ENCODE measurements around the gene ACSS1. TPM values are rescaled to one million over a fixed set of nuclear protein-coding genes. Genes with fewer than 3 reads are reported as not detected.

The ACSS1 gene
- 10 to 100 TPM; 38.3 to 40.3 TPM for total RNA-seq

DNA sequence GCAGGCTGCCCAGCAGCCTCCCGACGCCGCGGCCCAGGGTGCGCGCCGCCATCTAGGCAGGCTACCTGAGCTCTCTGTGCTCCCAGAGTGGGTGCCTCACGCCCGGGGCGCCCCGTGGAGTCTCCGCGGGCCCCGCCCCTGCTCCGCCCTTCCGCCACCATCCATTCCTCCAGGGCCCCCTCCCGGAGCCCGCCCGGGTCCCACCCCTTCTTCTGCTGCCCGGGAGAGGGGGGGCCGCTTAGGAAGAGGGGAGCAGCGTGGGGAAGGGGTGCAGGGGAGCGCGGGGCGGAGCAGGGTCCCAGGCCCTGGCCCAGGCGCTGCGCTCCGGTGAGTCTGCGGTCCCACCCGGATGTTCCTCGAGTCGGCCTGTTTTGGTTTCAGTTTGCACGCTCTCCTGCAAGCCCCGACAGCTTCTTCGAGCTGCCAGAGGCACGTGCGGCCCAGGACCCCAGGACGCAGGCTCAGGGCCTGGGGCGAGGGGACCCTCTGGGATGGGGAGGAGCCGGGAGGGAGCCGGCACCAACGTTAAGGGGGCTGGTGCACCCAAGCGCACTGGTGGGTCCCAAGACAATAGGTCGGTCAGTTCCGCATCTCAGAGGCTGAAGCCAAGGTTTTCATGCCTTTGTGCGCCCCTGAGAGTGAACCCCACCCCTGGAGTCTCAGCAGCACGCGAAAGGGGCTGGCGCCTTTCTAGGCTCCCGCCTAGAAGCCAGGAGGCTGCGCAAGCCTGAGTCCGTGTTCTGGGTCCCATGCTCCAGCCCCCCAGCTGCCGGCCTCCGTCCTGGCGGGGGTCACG, at the start of gene ACSS1:
Gene ACSS1 (minus strand): TSS at position 89 of the 796 bp plus-strand sequence. CDS start 37 bp downstream, at position 52.
- Mint-ChIP-seq H3K4me3 (peak within 1 kb of the TSS; percentile 82), H3K27ac (peak within 1 kb of the TSS; percentile 89), H3K27me3 (peaks cover 27% of the 10 kb centered on the region), H3K36me3 (ENCODE audit: low read depth) (peaks cover 18% of the 10 kb centered on the region), H3K4me1 (peaks cover 44% of the 10 kb centered on the region), H3K9me3 (no peaks in the 10 kb centered on the region)
- ChIA-PET POLR2A (interaction anchor here (0.8 to 3.3 kb wide), 21 partner anchors 14 to 349 kb away, joined by 3 to 19 read pairs (median 8); partner anchors contain the start of genes ABHD12, APMAP, CST7 and ENTPD6), CTCF (interaction anchor here (1.1 to 1.5 kb wide), 4 partner anchors 13 to 64 kb away, joined by 3 to 8 read pairs (median 4); no protein-coding TSS in a partner anchor)
- peak; percentile 82 for DNase-seq

DNA sequence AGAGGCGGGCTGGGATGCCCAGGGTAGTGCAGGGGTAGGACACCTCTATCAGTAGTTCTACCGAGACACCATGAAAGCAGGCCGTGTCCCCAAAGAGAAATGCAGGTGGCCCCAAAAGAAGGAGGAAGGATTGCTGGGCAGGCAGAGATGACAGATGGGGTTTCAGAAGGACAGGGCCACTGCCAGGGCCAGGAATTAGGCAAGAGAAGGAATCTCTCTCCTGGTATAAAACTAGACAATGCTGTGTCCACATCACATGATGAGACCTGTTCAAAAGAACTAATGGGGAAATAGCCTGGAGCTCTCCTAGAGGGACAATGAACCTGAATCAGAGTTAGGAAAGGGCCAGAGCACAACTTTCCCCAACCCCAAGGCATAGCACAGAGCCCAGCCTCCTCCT, 45.6 kb upstream of the ACSS1 start:
- ChIA-PET POLR2A (no interaction called here), CTCF (no interaction called here)
- Mint-ChIP-seq H3K36me3 (ENCODE audit: low read depth) (no peaks in the 10 kb centered on the region), H3K4me3 (no peak overlapping the region), H3K9me3 (no peaks in the 10 kb centered on the region), H3K4me1 (peaks cover 12% of the 10 kb centered on the region), H3K27ac (no peak overlapping the region), H3K27me3 (peaks cover 21% of the 10 kb centered on the region)
- DNase-seq = no peak

- H3K27me3 Mint-ChIP-seq = no peaks in the 10 kb centered on the region
- H3K4me1 Mint-ChIP-seq = peaks cover 14% of the 10 kb centered on the region
- no peak for DNase-seq
- no peak overlapping the region for H3K27ac Mint-ChIP-seq
- no peak overlapping the region for H3K4me3 Mint-ChIP-seq
- H3K36me3 Mint-ChIP-seq (ENCODE audit: low read depth) = no peaks in the 10 kb centered on the region
- no peaks in the 10 kb centered on the region for H3K9me3 Mint-ChIP-seq
- CTCF ChIA-PET = no interaction called here
- POLR2A ChIA-PET = no interaction called here
Measured at GRCh38 chr20:25100914-25101313, 43.0 kb upstream of the ACSS1 start.

DNA sequence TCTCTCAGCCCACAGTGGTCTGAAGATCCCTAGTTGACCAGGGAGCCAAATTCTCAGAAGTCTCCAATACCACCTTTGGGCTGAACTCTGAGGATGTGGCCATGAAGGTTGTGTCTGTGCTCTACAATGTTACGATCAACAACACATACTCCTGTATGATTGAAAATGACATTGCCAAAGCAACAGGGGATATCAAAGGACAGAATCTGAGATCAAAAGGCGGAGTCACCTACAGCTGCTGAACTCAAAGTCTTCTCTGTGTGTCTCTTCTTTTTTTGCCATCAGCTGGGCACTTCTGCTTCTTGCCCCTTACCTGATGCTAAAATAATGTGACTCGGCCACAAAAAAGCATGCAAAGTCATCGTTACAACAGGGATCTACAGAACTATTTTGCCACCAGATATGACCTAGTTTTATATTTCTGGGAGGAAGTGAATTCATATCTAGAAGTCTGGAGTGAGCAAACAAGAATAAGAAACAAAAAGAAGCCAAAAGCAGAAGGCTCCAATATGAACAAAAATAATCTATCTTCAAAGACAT, 41.7 kb upstream of the ACSS1 start:
- no peak for DNase-seq
- ChIA-PET CTCF (no interaction called here), POLR2A (interaction anchor here (0.9 kb wide), 1 partner anchor 9 kb away, joined by 3 read pairs; no protein-coding TSS in a partner anchor)
- H3K9me3 Mint-ChIP-seq = no peaks in the 10 kb centered on the region
- peaks cover 14% of the 10 kb centered on the region for H3K4me1 Mint-ChIP-seq
- peak overlapping the region; percentile 23 for H3K27ac Mint-ChIP-seq
- H3K27me3 Mint-ChIP-seq = no peaks in the 10 kb centered on the region
- no peaks in the 10 kb centered on the region for H3K36me3 Mint-ChIP-seq (ENCODE audit: low read depth)
- no peak overlapping the region for H3K4me3 Mint-ChIP-seq

GRCh38 chr20:25097498-25097897, 39.6 kb upstream of the ACSS1 start:
- Mint-ChIP-seq H3K27me3 (no peaks in the 10 kb centered on the region), H3K27ac (no peak overlapping the region), H3K36me3 (ENCODE audit: low read depth) (no peaks in the 10 kb centered on the region), H3K4me1 (peaks cover 14% of the 10 kb centered on the region), H3K4me3 (no peak overlapping the region), H3K9me3 (no peaks in the 10 kb centered on the region)
- DNase-seq = no peak
- POLR2A ChIA-PET = no interaction called here
- CTCF ChIA-PET = no interaction called here

DNA sequence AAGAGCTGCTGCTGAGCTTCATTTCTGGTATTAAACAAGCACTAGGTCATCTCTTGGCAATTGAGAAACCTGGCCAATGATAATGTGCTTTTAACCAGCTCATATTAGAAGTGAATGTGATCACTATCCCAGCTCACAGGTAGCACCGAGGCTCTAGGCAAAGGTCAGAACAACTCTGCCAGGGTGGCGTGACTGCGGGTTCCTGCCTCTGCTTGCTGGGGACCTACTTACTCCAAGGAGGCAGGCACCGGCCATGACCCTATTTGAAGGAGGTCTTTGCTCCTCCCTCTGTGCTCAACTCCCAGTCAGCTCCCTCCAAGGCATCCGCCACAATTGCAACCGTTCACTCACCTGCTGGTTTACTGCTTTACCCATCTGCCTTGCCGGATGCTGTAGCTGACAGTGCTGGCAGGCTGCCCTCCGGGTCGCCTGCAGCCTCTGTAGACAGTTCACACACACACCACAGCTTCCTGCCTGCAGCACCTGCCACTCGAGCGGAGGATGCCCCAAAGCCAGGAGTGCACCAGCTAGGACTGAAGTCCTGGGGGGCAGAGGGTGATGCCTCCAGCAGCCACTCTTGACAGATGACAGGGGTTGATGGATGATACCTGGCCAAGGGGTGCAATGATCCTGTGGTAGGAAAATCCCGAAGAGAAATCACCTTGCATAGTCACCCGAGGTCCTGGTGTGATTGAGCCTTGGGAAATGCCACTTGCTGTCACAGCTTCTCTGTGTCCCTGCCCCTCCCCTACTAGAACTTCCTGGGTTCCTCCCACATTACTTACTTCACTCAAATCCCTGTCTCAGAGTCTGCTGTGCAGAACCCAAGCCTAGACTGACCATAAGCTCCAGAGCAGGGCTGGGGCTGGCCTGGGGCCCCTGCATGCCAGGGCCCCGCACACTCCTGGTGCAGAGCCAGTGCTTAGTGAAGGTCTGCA, 32.8 kb upstream of the ACSS1 start:
- POLR2A ChIA-PET = interaction anchor here (1.0 to 1.9 kb wide), 4 partner anchors 8 to 98 kb away, joined by 3 to 19 read pairs (median 4); partner anchors contain the start of genes ACSS1 and APMAP
- Mint-ChIP-seq H3K27me3 (peaks cover 10% of the 10 kb centered on the region), H3K27ac (peak overlapping the region; percentile 49), H3K4me3 (peak overlapping the region; percentile 11), H3K9me3 (no peaks in the 10 kb centered on the region), H3K4me1 (peaks cover 29% of the 10 kb centered on the region), H3K36me3 (ENCODE audit: low read depth) (no peaks in the 10 kb centered on the region)
- DNase-seq = peak; percentile 80
- CTCF ChIA-PET = interaction anchor here (0.7 to 2.0 kb wide), 4 partner anchors 26 to 309 kb away, joined by 3 to 5 read pairs (median 4); no protein-coding TSS in a partner anchor

GRCh38 chr20:25089662-25090061, 31.7 kb upstream of the ACSS1 start:
- DNase-seq = no peak
- ChIA-PET POLR2A (interaction anchor here (0.6 kb wide), 1 partner anchor 66 kb away, joined by 3 read pairs; no protein-coding TSS in a partner anchor), CTCF (interaction anchor here (1.3 kb wide), 1 partner anchor 159 kb away, joined by 3 read pairs; no protein-coding TSS in a partner anchor)
- H3K4me3 Mint-ChIP-seq = no peak overlapping the region
- H3K27me3 Mint-ChIP-seq = peaks cover 19% of the 10 kb centered on the region
- H3K4me1 Mint-ChIP-seq = peaks cover 29% of the 10 kb centered on the region
- no peak overlapping the region for H3K27ac Mint-ChIP-seq
- H3K9me3 Mint-ChIP-seq = no peaks in the 10 kb centered on the region
- H3K36me3 Mint-ChIP-seq (ENCODE audit: low read depth) = no peaks in the 10 kb centered on the region

DNA sequence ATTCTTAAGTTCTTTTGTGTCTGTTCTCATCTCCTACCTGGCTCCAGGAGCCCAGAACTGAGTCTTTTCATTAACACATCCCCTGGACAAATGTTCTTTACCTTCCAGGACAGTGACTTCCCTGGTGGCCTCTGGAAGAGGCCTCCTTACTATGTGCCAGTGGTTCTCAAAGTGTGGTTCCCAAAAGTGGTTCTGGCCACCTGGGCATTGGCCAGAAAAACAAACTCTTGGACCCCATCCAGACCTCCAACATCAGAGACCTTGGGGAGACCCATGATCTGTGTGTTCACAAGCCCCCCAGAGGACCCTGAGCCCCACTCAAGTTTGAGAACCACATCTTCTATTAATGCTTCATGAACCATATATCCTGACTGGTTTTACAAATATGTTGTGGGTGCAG, 31.2 kb upstream of the ACSS1 start:
- Mint-ChIP-seq H3K9me3 (no peaks in the 10 kb centered on the region), H3K36me3 (ENCODE audit: low read depth) (no peaks in the 10 kb centered on the region), H3K4me3 (no peak overlapping the region), H3K27ac (no peak overlapping the region), H3K4me1 (peaks cover 32% of the 10 kb centered on the region), H3K27me3 (peaks cover 25% of the 10 kb centered on the region)
- no peak for DNase-seq
- CTCF ChIA-PET = no interaction called here
- POLR2A ChIA-PET = interaction anchor here (0.6 kb wide), 1 partner anchor 65 kb away, joined by 3 read pairs; no protein-coding TSS in a partner anchor

- peaks cover 34% of the 10 kb centered on the region for H3K4me1 Mint-ChIP-seq
- ChIA-PET POLR2A (no interaction called here), CTCF (no interaction called here)
- no peak for DNase-seq
- peaks cover 33% of the 10 kb centered on the region for H3K27me3 Mint-ChIP-seq
- H3K36me3 Mint-ChIP-seq (ENCODE audit: low read depth) = no peaks in the 10 kb centered on the region
- H3K4me3 Mint-ChIP-seq = no peak overlapping the region
- no peaks in the 10 kb centered on the region for H3K9me3 Mint-ChIP-seq
- no peak overlapping the region for H3K27ac Mint-ChIP-seq
Measured at GRCh38 chr20:25088267-25088666, 30.3 kb upstream of the ACSS1 start.

DNA sequence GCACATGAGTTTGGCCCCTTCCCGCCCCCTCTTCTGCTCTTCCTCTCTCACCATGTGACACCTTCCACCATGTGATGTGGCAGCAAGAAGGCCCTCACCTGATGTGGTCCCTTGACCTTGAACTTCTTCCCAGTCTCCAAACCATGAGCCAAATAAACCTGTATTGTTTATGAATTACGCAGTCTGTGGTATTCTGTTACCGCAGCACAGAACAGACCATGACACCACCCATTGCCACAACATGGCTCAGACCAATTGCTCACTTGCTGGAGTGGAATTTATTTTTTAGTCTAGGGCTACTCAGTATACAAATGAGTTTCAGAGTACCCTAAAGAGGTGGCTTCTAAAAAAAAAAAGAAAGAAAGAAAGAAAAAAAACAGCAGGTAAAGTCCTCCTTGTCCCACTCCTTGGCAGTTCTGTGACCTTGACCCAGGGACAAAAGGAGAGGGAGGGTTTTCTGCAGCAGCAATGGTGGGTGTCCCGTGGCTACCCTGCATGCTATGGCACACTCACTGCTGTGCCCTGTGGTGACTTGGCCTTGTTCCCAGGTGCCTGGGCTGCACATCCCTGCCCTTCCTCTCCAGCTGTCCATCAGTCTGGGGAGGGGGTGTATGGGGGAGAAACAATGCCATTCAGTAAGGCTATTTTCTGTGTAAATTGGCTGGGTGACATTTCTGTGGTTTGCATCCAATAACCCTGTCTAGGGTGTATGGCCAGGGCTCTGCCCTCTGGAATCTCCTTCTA, 29.4 kb upstream of the ACSS1 start:
- POLR2A ChIA-PET = no interaction called here
- Mint-ChIP-seq H3K4me3 (no peak overlapping the region), H3K9me3 (no peaks in the 10 kb centered on the region), H3K36me3 (ENCODE audit: low read depth) (no peaks in the 10 kb centered on the region), H3K4me1 (peaks cover 38% of the 10 kb centered on the region), H3K27me3 (peaks cover 41% of the 10 kb centered on the region), H3K27ac (no peak overlapping the region)
- CTCF ChIA-PET = no interaction called here
- DNase-seq = no peak

GRCh38 chr20:25085756-25086495, 28.0 kb upstream of the ACSS1 start:
- DNase-seq = no peak
- H3K36me3 Mint-ChIP-seq (ENCODE audit: low read depth) = no peaks in the 10 kb centered on the region
- ChIA-PET POLR2A (no interaction called here), CTCF (interaction anchor here (1.2 kb wide), 1 partner anchor 21 kb away, joined by 4 read pairs; no protein-coding TSS in a partner anchor)
- H3K4me1 Mint-ChIP-seq = peaks cover 24% of the 10 kb centered on the region
- no peak overlapping the region for H3K4me3 Mint-ChIP-seq
- no peaks in the 10 kb centered on the region for H3K9me3 Mint-ChIP-seq
- no peak overlapping the region for H3K27ac Mint-ChIP-seq
- H3K27me3 Mint-ChIP-seq = peaks cover 48% of the 10 kb centered on the region

All from activated CD4-positive, alpha-beta memory T cell treated with anti-CD3 and anti-CD28 coated beads, Interleukin-2, amount 10 ng/mL, durations not matched to agents 7 days and 5 days (primary cell).